Testis (tissue), 3 donors: ENCODE results near the gene SNAP23. TPM values are rescaled to one million over a fixed set of nuclear protein-coding genes. Genes with fewer than 3 reads are reported as not detected.

Experiments used
- DNase-seq: peaks from one replicate; pipeline ENCODE4 v3.0.0-alpha.2; 2019
- H3K27ac ChIP-seq, 2 donors: fragments of 200-600 bp; sonication (generic); one replicate each; pipeline ENCODE4 v1.5.1; 2019
- H3K27me3 ChIP-seq: fragments of 200-600 bp; sonication (generic); one replicate; pipeline ENCODE4 v1.5.1; 2019
- H3K36me3 ChIP-seq: fragments of 200-600 bp; sonication (generic); one replicate; pipeline ENCODE4 v1.5.1; 2017; ENCODE audit warnings: low read depth; ENCODE audit errors: missing control alignments
- H3K4me1 ChIP-seq: fragments of 200-600 bp; sonication (generic); one replicate; pipeline ENCODE4 v1.5.1; 2019
- H3K4me3 ChIP-seq, 2 donors: fragments of 200-600 bp; sonication (generic); one replicate each; pipeline ENCODE4 v1.5.1; 2017 to 2019
- H3K9me3 ChIP-seq: fragments of 200-600 bp; sonication (generic); one replicate; pipeline ENCODE4 v1.5.1; 2017
- CTCF ChIP-seq, 3 experiments: fragments of 450-650 bp in 2 of 3; fragments of 200-600 bp in 1 of 3; sonication (generic) in 1 of 3; IDR thresholded peaks; one replicate each; pipeline ENCODE4 v1.5.1; 2016 to 2019; ENCODE audit warnings: antibody characterized with exemption in 3 of 3, mild to moderate bottlenecking in 2 of 3, moderate library complexity in 1 of 3
- POLR2A ChIP-seq: fragments of 450-650 bp; IDR thresholded peaks from one replicate; pipeline ENCODE4 v1.6.1; 2017; ENCODE audit warnings: antibody characterized with exemption, mild to moderate bottlenecking, moderate library complexity
- WGBS, 2 donors: methylation state at CpG; one replicate each; pipeline ENCODE4 v1.1.5; 2018; 5-methylcytosine and 5-hydroxymethylcytosine counted together
- intact Hi-C: fragments of 100-400 bp; cut with DNase I; formaldehyde crosslinking; loops from one replicate; pipeline ENCODE4 v1.15.1; 2023; ENCODE audit warnings: low total_unique reads
- polyA plus RNA-seq: library from polyadenylated mRNA; stranded (reverse); fragments of 350-450 nt; fragmentation: Illumina TruSeq; extraction: RNeasy Lipid Tissue Mini Kit (QIAGEN cat#74804); gene quantifications from one replicate; pipeline ENCODE4 v1.2.3, GENCODE V29; 2014; ENCODE audit warnings: low read depth, low replicate concordance; ENCODE audit not compliant: insufficient read depth
- total RNA-seq, 2 donors: library from RNA; depleted of rRNA; stranded (reverse); fragments of >200 nt; gene quantifications; one replicate each; pipeline ENCODE4 v1.2.3, GENCODE V29; 2016

The SNAP23 gene
- total and polyA plus RNA-seq, 3 donors from 2014 or later: 99.4 to 114 (median 101) TPM

DNA sequence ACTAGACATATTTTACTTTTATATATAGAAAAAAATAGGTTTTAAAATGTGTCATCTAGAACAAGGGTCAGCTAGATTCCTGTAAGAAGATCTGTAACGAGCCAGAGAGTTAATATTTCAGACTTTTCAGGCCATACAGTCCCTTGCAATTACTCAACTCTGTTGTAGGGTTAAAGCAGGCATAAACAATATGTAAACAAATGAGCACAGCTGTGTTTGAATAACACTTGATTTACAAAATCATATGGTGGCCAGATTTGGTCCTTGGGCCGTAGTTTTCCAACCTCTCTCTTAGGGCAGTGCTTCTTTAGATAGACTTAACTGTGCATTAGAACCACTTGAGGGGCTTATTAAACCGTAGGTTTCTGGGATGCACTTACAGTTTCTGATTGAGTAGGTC lies 33.5 kb downstream of the SNAP23 start:
- H3K36me3 ChIP-seq: no peaks in the 10 kb centered on the region
- H3K9me3 ChIP-seq: no peaks in the 10 kb centered on the region
- intact Hi-C loops: no loop called here
- DNase-seq: no peak
- no peaks in the 10 kb centered on the region for H3K4me1 ChIP-seq
- TF ChIP-seq POLR2A: no peak
- no peak for TF ChIP-seq CTCF (IDR thresholded peaks at IDR 0.05)
- H3K27ac ChIP-seq: no peak overlapping the region
- H3K27me3 ChIP-seq: no peaks in the 10 kb centered on the region
- WGBS, 2 donors: 92 to 95% methylated on average over 3 of the region's 3 CpGs
- no peak overlapping the region for H3K4me3 ChIP-seq

DNA sequence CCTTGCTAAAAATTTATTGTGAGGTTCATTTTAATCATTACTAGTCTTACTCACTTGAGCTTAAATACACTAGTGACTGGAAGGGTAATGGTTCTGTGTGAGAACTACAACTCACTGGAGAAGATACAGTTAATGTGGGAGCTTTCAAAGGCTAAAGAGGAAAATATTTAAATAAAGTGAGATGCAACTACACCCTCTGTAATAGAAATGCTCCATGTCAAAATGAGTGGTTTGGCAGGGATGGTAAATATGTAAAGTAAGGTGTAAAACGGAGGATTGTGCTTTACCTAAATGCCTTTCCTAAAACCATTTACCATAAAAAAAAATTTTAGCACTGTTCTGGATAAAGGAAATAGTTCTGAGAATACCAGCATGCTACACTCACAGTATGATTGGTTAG lies 37.8 kb downstream of the SNAP23 start:
- intact Hi-C loops: no loop called here
- no peaks in the 10 kb centered on the region for H3K9me3 ChIP-seq
- no peaks in the 10 kb centered on the region for H3K27me3 ChIP-seq
- H3K27ac ChIP-seq: no peak overlapping the region
- 86 to 90% methylated on average over 1 of the region's 1 CpG for WGBS, 2 donors
- DNase-seq: no peak
- no peak overlapping the region for H3K4me3 ChIP-seq
- TF ChIP-seq CTCF (IDR thresholded peaks at IDR 0.05) (no peak), POLR2A (no peak)
- H3K36me3 ChIP-seq: no peaks in the 10 kb centered on the region
- no peaks in the 10 kb centered on the region for H3K4me1 ChIP-seq

- no peak overlapping the region for H3K4me3 ChIP-seq
- H3K27ac ChIP-seq: no peak overlapping the region
- TF ChIP-seq CTCF (IDR thresholded peaks at IDR 0.05): no peak
- no peak for DNase-seq
- no peaks in the 10 kb centered on the region for H3K9me3 ChIP-seq
- H3K27me3 ChIP-seq: no peaks in the 10 kb centered on the region
- intact Hi-C loops: no loop called here
- no peaks in the 10 kb centered on the region for H3K36me3 ChIP-seq
- WGBS, 2 donors: 77 to 86% methylated on average over 4 of the region's 4 CpGs
- peaks cover 17% of the 10 kb centered on the region for H3K4me1 ChIP-seq
These were observed 49.6 kb downstream of the SNAP23 start for GRCh38 chr15:42544853-42545629.

DNA sequence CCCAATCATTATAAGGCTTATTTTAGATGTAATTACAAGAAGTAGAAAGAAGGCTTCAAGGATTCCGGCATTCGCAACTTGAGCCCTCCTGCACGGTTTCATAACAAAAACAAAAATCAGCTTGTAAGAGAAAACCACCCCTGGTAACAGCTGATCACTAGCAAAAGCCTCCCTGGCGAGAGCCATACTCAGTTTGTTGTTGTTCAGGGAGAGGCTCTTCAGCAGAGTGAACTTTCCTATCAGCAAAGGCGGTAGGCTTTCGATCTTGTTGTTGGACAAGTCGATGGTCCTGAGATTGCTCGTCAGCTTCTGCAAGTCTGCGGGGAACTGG lies 52.4 kb downstream of the SNAP23 start:
- Histone ChIP-seq H3K27ac (peak overlapping the region; percentile 91 to 94), H3K36me3 (no peaks in the 10 kb centered on the region), H3K4me1 (peaks cover 17% of the 10 kb centered on the region), H3K4me3 (peak overlapping the region; percentile 81 to 91), H3K27me3 (no peaks in the 10 kb centered on the region), H3K9me3 (no peaks in the 10 kb centered on the region)
- no peak for DNase-seq
- 0 to 2% methylated on average over 9 of the region's 9 CpGs for WGBS, 2 donors
- intact Hi-C loops: no loop called here
- no peak for TF ChIP-seq POLR2A
- no peak for TF ChIP-seq CTCF (IDR thresholded peaks at IDR 0.05)
